ENCODE data around the gene EEF2.

EEF2 gene

DNA sequence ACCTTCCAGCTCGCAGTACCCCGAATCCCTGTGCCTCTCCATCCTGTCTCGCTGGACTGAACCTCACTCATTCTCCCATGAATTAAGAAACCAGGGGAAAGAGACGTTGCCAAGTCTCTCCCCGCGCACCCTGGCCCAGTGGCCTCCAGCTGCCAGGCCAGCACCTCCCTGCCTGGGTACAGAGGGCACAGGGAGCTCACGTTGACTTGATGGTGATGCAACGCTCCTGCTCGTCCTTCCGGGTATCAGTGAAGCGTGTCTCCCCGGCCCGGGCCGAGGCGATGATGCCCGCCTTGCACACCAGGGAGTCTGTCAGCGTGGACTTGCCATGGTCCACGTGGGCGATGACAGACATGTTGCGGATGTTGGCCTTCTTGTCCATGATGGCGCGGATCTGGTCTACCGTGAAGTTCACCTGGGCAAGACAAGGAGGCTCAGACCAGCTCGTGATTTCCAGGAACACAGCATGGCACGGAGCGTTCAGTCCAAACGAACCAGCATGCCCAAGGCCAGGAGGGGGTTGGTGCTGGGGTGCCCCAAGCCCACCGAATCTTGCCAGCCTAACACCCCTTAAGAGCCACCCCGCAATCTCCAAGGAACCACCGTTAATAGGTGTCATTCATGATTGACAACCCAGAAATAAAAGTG is 1.2 kb downstream of the EEF2 start:
- peak; percentile 35 for DNase-seq

DNA sequence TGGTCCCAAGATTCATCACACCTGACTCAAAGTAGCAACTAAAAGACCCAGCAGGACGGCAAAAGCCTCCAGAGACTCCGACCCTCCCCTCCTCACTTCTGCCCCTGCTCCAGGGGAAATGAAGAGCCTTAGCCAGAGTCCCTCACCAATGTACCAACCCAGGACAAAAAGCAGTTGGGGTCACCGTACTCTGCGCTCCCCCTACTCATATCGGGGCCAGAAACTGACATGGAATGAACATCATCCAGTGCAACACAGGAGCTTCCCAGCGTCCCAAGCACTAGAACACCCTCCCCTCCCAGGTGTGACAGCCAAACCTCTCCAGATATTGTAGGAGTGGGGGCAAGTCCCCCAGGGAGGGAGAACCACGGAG is 1.7 kb downstream of the EEF2 start:
- no peak for DNase-seq

DNA sequence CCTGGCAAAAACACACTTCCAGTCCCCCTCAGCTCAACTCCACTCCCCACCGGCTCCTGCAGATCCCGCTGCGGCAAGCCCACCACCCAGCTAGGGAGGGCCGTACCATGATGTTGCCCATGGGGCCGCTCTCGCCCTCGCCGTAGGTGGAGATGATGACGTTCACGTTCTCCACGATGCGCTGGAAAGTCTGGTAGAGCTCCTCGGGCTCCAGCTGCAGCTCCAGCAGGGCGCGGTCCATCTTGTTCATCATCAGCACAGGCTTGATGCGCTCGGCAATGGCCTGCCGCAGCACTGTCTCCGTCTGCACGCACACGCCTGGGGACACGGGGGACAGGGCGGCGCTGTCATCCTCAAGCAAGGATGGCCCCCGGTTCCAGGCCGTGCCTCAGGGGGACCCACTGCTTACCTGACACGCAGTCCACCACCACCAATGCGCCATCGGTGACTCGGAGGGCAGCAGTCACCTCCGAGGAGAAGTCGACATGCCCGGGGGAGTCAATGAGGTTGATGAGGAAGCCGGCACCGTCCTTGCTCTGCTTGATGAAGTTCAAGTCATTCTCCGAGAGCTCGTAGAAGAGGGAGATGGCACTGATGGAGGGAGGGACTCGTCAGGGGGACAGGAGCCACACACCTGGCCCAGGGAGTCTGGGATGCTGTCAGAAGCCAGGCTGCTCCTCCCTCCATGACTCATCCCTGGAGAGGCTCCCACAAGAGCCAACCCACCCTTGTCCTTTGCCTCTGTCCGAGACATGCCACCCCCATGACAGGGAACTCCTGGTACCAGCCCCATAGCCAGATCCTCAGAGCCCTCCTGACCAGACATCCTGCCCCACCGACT is 2.3 kb downstream of the EEF2 start:
- no peak for DNase-seq

GRCh38 chr19:3981736-3982681 is 3.3 kb downstream of the EEF2 start:
- no peak for DNase-seq

GRCh38 chr19:3981373-3981735 is 3.9 kb downstream of the EEF2 start:
- DNase-seq: no peak

DNA sequence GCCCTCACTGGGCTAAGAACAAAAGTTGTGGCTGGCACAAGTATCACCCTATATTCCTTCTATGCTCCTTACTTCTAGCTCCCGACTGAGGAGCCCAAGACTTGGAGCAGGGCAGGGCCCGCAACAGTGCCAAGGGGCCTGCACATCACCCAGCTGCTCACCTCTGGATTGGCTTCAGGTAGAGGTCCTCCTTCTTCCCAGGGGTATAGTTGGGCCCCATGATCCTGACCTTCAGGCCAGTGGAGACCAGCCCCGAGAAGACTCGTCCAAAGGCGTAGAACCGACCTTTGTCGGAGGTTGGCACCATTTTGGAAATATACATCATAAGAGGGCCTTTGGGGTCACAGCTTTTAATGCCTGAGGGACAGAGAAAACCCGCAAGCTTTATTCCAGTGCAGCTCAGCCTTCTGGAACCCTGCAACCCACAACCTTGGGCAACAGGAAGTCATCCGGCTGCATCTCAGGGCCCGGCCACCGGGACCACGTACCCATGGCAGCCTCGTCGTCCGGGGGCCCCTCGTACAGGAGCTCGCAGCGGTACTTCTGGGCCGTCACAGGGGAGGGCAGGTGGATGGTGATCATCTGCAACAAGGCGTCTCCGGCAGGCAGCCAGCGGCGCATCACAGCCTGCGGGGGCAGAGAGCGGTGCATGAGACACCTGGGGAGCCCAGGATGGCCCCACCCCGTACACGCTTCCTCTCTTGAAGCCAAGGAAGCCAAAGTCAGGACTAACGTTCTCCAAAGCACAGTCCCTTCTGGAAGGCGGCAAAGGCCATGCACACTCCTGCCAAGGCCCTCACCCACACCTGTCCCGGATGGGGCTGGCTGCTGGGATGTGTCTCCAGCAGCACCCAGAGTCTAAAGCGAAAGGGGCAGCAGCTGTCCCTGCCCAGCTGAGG is 4.7 kb downstream of the EEF2 start:
- DNase-seq: no peak

DNA sequence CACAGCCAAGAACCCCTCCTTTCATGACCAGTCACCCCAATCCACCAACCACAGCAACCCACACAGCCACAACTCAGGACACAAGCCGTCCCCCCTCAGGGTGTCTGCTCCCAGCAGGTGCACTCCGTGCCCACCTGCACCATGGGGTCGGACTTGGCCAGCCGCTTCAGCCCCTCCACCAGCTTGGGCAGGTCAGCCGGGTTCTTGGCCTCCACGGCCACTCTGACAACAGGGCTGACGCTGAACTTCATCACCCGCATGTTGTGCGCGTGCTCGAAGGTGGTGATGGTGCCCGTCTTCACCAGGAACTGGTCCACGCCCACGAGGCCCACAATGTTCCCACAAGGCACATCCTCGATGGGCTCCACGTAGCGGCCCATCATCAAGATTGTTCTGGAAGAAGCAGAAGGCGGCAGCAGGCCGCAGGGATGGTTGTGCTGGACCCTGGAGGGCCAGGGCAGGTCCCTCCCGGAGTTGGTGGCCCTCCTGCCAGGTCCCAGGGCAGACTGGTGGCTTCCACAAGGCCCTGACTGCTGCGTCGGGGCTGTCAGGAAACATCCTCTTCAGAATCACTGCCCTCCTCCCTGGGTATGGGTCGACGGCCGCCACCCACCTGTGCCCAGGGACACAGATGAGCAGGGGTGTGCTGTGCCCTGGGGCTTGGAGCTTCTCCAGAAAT is 5.5 kb downstream of the EEF2 start:
- no peak for DNase-seq

GRCh38 chr19:3979289-3979673 is 6.0 kb downstream of the EEF2 start:
- DNase-seq: no peak

- DNase-seq: no peak
Observed at GRCh38 chr19:3978145-3978544, 7.1 kb downstream of the EEF2 start.

DNA sequence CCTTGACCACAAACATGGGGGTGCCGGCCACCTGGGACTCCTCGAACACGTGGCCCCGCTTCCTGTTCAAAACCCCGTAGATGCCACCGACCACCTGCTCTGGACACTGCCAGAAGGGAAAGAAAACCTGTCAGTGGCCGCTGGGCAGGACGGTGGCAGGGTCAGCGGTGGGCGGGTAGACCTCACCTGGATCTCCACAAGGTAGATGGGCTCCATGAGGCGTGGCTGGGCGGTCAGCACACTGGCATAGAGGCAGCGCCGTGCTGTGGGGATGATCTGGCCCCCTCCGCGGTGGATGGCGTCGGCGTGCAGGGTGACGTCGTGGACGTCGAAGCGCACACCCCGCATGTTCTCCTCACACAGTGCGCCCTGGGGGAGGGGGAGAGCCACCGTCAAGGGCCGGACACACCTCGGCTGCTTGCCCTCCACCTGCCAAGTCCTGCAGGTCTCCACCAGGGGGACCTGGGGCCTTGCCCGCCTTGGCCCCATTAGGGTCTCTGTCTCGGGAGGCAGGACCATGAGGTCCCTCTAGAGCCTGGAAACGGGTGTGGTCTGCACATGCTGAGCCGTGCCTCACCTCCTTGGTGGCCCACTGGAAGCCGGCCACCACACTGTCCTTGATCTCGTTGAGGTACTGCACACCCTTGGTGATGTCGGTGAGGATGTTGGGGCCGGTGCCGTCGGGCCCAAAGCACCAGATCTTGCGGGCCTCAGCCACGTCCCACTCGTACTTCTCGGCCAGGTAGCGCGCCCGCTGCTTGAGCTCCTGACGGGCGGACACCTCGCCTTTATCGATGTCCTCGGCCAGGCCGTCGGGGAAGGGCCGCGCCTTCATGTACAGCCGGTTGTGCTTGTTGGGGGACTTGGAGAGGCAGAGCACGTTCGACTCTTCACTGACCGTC is 7.8 kb downstream of the EEF2 start:
- DNase-seq: no peak

DNA sequence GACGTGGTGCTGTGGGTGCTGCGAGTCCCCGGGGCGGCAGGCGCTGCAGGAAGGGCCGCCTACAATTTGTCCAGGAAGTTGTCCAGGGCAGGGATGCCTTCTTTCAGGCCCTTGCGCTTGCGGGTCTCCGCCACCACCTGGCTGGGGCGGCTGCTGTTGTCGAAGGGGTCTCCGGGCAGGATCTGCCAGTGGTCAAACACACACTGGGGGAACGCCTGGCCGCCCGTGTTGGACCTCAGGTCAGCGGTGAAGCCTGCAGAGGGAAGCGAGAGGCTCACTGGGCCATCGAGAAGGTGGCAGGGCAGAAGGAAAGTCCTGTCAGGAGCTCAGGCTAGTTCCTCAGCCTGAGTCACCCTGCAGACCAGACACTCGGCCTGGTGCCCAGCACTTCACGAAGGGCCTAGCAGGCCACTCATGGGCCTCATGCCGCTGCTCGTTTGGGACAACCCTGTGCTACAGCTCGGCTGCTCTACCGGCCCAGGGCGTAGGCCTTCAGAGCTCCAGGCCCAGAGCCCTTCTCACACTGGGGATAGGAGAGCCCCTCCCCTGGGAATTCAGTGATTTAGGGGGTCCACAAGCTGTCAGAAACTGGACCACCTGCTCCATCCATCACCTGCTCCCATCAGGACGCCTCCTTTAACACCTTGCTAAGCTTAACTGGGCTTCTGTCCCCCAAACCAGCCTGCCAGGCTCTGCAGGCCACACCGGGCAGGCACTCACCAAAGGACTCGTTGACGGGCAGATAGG is 8.6 kb downstream of the EEF2 start:
- no peak for DNase-seq

DNA sequence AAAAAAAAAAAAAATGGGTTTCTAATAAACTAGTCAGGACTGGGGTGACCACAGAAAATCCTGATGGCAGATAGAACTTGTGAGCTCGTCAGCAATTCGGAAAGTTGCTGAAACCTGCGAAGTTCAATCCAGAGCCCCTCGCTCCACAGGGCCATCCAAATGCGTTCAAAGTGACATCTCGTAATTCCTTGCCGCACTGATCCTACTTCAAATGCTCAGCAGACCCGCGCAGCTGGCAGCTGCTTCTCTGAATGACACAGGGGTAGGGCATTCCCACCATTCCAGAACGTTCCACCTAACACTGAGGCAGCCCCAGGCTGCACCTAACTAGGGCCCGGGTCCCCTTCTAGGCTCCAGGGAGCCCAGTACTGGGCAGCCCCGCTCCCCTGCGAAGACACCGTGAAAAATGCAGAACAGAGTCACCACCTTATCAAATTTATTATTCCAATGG is 9.6 kb downstream of the EEF2 start:
- DNase-seq: no peak

DNA sequence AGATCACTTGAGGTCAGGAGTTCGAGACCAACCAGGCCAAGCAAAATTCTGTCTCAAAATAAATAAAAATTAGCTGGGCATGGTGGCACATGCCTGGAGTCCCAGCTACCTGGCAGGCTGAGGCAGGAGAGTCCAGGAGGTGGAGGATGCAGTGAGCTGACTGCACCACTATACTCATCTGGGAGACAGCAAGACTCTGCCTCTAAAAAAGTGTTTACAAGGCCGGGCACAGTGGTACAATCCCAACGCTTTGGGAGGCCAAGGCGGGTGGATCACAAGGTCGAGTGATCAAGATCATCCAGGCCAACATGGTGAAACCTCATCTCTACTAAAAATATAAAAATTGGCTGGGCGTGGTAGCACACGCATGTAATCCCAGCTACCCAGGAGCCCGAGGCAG is 10.1 kb downstream of the EEF2 start:
- no peak for DNase-seq

DNA sequence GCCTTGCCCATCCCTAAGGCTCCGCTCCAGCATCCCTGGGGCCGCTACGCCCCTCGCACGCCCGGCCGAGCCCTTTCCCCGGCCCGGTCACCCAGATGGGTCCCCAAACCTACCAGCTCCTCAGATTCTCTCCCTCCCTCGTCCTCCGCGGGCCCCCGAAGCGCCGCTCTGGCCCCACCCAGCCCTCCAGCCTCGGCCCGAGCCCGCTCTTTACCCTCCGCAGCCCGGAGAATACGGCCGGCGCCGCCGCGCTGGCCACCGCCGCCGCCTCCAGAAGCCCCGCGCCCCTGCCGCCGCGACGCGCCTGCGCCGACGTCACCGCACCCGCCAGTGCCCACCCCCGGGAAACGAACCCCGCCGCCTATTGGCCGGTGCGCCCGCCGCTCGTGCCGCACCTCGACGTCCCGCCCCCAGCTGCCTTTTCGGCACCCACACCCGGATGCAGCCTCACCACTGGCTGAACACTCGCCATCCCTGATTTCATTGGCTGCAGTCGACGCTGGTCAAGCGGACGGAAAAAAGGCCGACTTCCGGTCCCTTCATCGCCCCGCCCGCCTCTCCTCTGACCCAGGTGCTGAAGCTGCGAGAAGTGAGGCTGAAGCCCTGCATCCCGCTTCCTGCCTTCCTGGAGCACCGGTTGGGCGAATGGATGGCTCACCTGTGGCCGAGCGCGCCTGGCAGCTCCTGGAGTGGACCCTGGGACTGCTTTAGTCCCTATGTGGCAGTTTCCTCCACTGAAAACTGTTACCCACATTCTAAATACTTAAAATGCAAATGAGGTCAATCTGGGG is 14.3 kb downstream of the EEF2 start, which contains the start of gene DAPK3:
DAPK3 (minus strand) TSS at position 292 of the 791 bp plus-strand sequence. CDS start 1,364 bp downstream, outside the sequence.
- peak; percentile 93 for DNase-seq

DNA sequence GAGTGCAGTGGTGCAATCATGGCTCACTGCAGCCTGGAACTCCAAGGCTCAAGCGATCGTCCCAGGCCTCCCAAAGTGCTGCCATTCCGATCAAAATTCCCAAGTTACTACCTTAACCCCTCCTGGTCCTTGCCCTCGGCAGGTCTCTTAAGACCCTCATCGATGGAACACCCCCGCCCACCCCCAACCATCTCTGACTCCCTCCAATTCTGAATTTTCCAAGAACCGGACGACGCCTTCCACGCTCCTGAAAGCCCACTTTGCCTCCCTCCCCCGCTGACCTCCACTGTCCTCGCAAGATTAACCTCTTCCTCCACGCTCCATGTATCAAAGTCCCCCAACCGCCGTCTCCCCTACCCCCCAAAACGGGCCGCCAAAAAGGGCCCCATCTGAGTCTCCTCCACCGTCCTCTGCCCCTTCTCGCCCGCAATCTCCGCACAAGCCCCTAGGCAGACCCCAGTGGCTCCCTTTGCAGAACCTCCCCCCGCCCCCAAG is 14.9 kb downstream of the EEF2 start:
- no peak for DNase-seq

GRCh38 chr19:3969435-3970312 is 15.6 kb downstream of the EEF2 start:
- DNase-seq: no peak

DNA sequence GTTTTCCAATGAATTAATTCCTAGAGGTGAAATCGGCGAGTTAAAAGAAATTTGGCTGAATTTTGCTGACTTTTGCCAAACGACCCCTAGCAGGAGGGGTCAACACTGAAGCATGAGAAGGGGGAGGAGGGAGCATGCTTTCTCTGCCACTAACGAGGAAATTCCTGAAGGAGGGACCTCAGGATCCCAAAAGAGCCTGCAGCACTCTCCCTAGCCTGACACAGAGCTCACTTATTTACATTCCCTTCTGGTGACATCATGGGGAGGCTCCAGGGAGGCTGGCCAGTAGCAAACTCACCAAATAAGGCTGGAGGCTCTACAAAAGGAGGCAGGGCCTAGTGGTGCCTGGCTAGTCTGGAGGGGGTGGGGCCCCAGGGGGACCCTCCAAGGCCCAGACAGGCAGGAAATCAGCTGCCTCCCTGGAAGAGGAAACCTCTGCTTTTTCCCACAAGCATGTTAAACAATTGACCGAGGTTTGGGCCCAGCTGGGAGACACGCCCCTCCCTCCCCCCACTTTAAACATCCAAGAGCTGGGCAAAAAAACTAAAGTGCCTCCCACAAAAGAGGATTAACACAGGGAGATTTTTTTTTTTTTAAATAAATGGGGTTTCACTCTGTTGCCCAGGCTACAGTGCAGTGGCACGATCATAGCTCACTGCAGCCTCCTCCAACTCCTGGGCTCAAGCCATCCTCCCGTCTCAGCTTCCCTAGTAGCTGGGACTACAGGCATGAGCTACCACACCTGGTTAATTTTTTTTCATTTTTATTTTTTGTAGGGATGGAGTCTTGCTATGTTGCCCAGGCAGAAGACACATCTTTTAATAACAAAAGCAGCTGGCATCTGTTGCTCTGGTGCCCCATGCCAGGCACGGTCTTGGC is 16.5 kb downstream of the EEF2 start:
- no peak for DNase-seq
